ENCODE measurements around the gene PNPO. TPM values are rescaled to one million over a fixed set of nuclear protein-coding genes. Genes with fewer than 3 reads are reported as not detected.
A peak's percentile ranks its signal among the peaks of the same experiment; 100 is the strongest.

PNPO gene
- total and polyA plus RNA-seq, 2 of the 13 experiments (the other 11 are each of a cell fraction or from before 2014, with no cell fraction given), result 47.9 to 63.3 TPM

DNA sequence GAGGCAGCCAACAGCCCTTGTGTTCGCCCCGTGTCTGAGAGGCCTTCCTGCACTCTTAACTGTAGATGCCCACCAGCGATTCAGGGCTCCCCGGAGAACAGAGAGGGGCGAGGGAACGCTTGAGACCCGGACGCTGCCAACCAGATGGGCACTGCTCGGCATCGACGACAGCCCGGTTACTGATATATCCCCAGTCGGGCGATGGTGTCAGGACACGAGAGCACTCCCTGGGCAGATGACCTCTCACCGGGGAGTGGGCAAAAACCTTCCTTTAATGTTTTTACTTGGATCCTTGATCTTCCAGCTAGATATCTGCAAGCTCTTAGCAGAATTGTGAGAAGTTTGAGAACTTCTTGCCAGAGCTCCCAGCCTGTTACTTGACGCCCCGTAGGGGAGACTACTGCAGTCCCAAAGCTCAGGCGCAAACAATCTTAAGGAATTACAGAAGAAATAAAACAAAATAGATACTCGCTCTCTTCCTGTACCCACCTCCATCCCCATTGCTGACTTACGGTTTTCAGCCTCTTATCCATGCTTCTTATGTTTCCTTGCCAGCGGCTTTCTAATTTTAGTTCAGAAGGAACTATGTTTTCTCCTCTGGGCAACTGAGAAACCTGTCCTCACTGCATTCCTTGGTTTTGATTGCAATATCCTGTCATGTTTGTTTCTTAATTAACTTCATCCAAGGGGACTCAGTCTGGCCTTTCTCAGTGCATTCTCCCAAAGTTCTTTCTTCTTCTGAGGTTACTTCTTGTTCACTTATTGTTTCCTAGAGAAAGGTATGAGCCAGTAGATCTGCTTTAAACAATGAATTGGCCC, 44.5 kb upstream of the PNPO start (continued):
- 0 out of 2 replicates have a peak, but pooled peaks have one; percentile 43 for TF ChIP-seq CAMTA2 (CRISPR knock-in tag; IDR thresholded peaks at IDR 0.05; ENCODE audit: borderline replicate concordance)
- TF ChIP-seq ZNF30 (CRISPR knock-in tag; IDR thresholded peaks at IDR 0.05), result no peak
- TF ChIP-seq, protein P1, sequence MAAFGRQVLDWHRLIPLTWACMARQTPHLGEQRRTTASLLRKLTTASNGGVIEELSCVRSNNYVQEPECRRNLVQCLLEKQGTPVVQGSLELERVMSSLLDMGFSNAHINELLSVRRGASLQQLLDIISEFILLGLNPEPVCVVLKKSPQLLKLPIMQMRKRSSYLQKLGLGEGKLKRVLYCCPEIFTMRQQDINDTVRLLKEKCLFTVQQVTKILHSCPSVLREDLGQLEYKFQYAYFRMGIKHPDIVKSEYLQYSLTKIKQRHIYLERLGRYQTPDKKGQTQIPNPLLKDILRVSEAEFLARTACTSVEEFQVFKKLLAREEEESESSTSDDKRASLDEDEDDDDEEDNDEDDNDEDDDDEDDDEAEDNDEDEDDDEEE (CRISPR knock-in tag; IDR thresholded peaks at IDR 0.05), result peak; percentile 88; the same call in 1 of the 2 replicates

DNA sequence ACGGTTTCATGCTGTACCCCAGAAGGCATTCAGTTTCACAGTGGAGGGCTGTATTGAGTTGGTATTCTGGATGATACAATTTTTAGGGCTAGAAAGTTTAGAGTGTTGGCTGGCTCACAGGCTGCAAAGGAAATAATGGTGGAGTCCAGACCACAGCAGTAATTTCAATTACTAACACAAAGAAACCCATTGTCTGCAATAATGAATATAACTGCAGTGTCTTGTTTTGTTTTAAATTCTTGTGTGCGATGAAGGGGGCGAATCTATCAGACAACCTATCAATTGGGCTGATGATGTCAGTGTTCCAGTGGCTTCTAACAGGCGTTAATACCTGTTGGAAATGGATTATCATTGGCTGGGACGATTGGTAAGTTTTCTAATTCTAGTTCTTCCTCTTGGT, 43.8 kb upstream of the PNPO start:
- peaks cover 0 to 5% of the 10 kb centered on the region in 2 experiments; a peak in 2 of 5 replicates for H3K36me3 ChIP-seq (replicated peaks in 1 of 2; ENCODE audit: control insufficient read depth in 1 of 2, insufficient read depth in 2 of 2, low read length in 2 of 2)
- H3K9ac ChIP-seq (ENCODE audit: insufficient read depth, low read depth, low read length), result peak overlapping the region; percentile 94; the same call in 1 of the 2 replicates
- H3K27ac ChIP-seq (ENCODE audit: extremely low read length, insufficient read depth, low read length), result no peak overlapping the region
- ChIA-PET CTCF (ENCODE audit: low intra/inter-chr PET ratio, low total read pairs) (interaction anchor here (2.4 kb wide), 1 partner anchor 73 kb away, joined by 9 read pairs; the partner anchor contains the start of gene CDK5RAP3), POLR2A (interaction anchor here (1.1 to 2.9 kb wide), 2 partner anchors 7 to 73 kb away, joined by 6 to 37 read pairs; partner anchors contain the start of gene CDK5RAP3)
- peak overlapping the region; percentile 70 to 96 (median 81); a peak in 4 of 6 replicates for H3K4me3 ChIP-seq (replicated peaks in 1 of 3; ENCODE audit: insufficient read depth in 1 of 3, low read depth in 2 of 3, low read length in 3 of 3)
- DNase-seq (ENCODE audit: low spot score) (no peak), ATAC-seq (no peak), FAIRE-seq (no peak)
- H3K4me1 ChIP-seq (ENCODE audit: insufficient read depth, low read length), result peaks cover 44% of the 10 kb centered on the region
- 84% methylated on average over 5 of the region's 5 CpGs for WGBS (ENCODE audit: low lambda C conversion rate)
- no TSS peak for BruUV-seq (replicated peaks)
- H3K9me3 ChIP-seq (ENCODE audit: low read length), result no peaks in the 10 kb centered on the region
- peaks cover 24% of the 10 kb centered on the region for H3K79me2 ChIP-seq (ENCODE audit: insufficient read depth, low read length)
- H3K4me2 ChIP-seq (ENCODE audit: low read depth, low read length), result peak overlapping the region; percentile 83
- H2AFZ ChIP-seq (ENCODE audit: low read length), result no peak overlapping the region
- no peaks in the 10 kb centered on the region; a peak in 1 of 5 replicates for H3K27me3 ChIP-seq (ENCODE audit: control insufficient read depth in 1 of 2, insufficient read depth in 2 of 2, low read length in 2 of 2)
- intact Hi-C loops (cut with micrococcal nuclease; ENCODE audit: unreplicated experiment), result loop anchor here (5.0 kb wide), 1 partner anchor 125 kb away; no protein-coding TSS in a partner anchor
- no peaks in the 10 kb centered on the region for H4K20me1 ChIP-seq (ENCODE audit: insufficient read depth, low read length)
- TF ChIP-seq SOX5 (CRISPR knock-in tag; IDR thresholded peaks at IDR 0.05; ENCODE audit: borderline replicate concordance), result no peak
- TF ChIP-seq POLR2A (IDR thresholded peaks at IDR 0.05; ENCODE audit: insufficient read depth in 1 of 2, low read depth in 2 of 2, low read length in 2 of 2), result 0 out of 4 replicates have a peak, but pooled peaks of 1 of the 2 experiments have one; percentile 16
- 0 out of 2 replicates have a peak, but pooled peaks have one; percentile 19 for TF ChIP-seq ZNF7 (CRISPR knock-in tag; IDR thresholded peaks at IDR 0.05)
- in situ Hi-C loops (cut with HindIII; ENCODE audit: extremely low pct_ligation_motif_present, low pct_unique_long_range_greater_than_20kb), result no loop called here
